HUES64 (cell line): ENCODE measurements around the gene MYO7B. TPM values are rescaled to one million over a fixed set of nuclear protein-coding genes. Genes with fewer than 3 reads are reported as not detected.

Experiments used
- H3K27ac ChIP-seq: 2 replicates; pipeline ENCODE4 v1.7.0; 2013; ENCODE audit warnings: low read depth, low read length, inconsistent platforms
- H3K27me3 ChIP-seq: 2 replicates; pipeline ENCODE4 v1.6.1; 2013; ENCODE audit warnings: mild to moderate bottlenecking, low read length; ENCODE audit not compliant: insufficient read depth
- H3K36me3 ChIP-seq: 2 replicates; pipeline ENCODE4 v1.6.1; 2013; ENCODE audit warnings: mild to moderate bottlenecking, low read length; ENCODE audit not compliant: insufficient read depth
- H3K4me1 ChIP-seq: 2 replicates; pipeline ENCODE4 v1.6.1; 2013; ENCODE audit warnings: mild to moderate bottlenecking, low read length, moderate library complexity; ENCODE audit not compliant: insufficient read depth
- H3K4me3 ChIP-seq: 2 replicates; pipeline ENCODE4 v1.5.1; 2013; ENCODE audit warnings: mild to moderate bottlenecking, low read length, moderate library complexity
- H3K9ac ChIP-seq: 2 replicates; pipeline ENCODE4 v1.6.1; 2013; ENCODE audit warnings: mild to moderate bottlenecking, low read depth, low read length
- H3K9me3 ChIP-seq: 2 replicates; pipeline ENCODE4 v1.6.1; 2013; ENCODE audit warnings: low read depth, low read length; ENCODE audit not compliant: insufficient read depth
- WGBS: fragments of 150-250, 120-280 bp; methylation state at CpG from one replicate; pipeline ENCODE4 v1.1.7; 2013; ENCODE audit warnings: missing lambda C conversion rate; 5-methylcytosine and 5-hydroxymethylcytosine counted together
- polyA plus RNA-seq, 2 experiments: library from polyadenylated mRNA; stranded (reverse); fragments of 50-300 nt; gene quantifications; one replicate each; pipeline ENCODE4 v1.2.3, GENCODE V29; 2013

MYO7B gene
- polyA plus RNA-seq (2013, experiment 1 of 2) = not detected
- polyA plus RNA-seq (2013, experiment 2 of 2) = not detected

- Histone ChIP-seq H3K27ac (no peak within 1 kb of the TSS), H3K9me3 (no peaks in the 10 kb centered on the region), H3K4me1 (no peaks in the 10 kb centered on the region), H3K27me3 (no peaks in the 10 kb centered on the region), H3K9ac (no peak within 1 kb of the TSS), H3K36me3 (no peaks in the 10 kb centered on the region), H3K4me3 (no peak within 1 kb of the TSS)
- WGBS = 92% methylated on average over 11 of the region's 11 CpGs
These were observed at the start of gene MYO7B for GRCh38 chr2:127535422-127535901. Gene MYO7B, plus strand, starts transcription at chr2:127535683. Its CDS starts 24,040 bp downstream, at chr2:127559723.

GRCh38 chr2:127485694-127486071, 49.8 kb upstream of the MYO7B start:
- no peaks in the 10 kb centered on the region for H3K9me3 ChIP-seq
- H3K27me3 ChIP-seq = no peaks in the 10 kb centered on the region
- no peak overlapping the region for H3K27ac ChIP-seq
- peaks cover 15% of the 10 kb centered on the region for H3K4me1 ChIP-seq
- peaks cover 98% of the 10 kb centered on the region for H3K36me3 ChIP-seq
- H3K9ac ChIP-seq = no peak overlapping the region
- WGBS = 94% methylated on average over 5 of the region's 5 CpGs
- H3K4me3 ChIP-seq = no peak overlapping the region

- WGBS = 94% methylated on average over 8 of the region's 8 CpGs
These were observed 49.0 kb upstream of the MYO7B start for GRCh38 chr2:127486247-127487058.

DNA sequence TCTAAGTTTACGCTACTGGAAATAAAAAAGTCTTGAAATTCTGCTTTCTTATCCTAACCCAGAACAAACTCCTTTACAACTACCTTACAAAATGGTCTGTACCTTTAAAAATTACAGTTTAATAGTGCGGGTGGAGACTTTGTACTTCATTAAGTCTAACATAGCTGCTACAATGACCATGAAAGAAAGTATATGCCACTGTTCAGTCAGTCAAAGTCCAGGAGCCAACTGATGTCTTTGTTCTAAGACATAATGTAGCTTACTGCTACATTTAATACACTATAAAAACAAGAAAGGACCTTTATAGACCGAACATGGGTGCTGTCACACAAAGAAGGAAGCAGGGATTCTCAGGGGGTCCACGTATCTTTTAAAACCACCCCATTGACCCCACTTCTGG, 45.2 kb upstream of the MYO7B start:
- no peaks in the 10 kb centered on the region for H3K9me3 ChIP-seq
- H3K27ac ChIP-seq = no peak overlapping the region
- H3K4me1 ChIP-seq = no peaks in the 10 kb centered on the region
- no peaks in the 10 kb centered on the region for H3K27me3 ChIP-seq
- H3K9ac ChIP-seq = no peak overlapping the region
- H3K4me3 ChIP-seq = no peak overlapping the region
- 100% methylated on average over 4 of the region's 4 CpGs for WGBS
- peaks cover 99% of the 10 kb centered on the region for H3K36me3 ChIP-seq

More at GRCh38 chr2:127486247-127487058, 49.0 kb upstream of the MYO7B start:
- Histone ChIP-seq H3K27ac (no peak overlapping the region), H3K4me1 (peaks cover 7% of the 10 kb centered on the region), H3K36me3 (peaks cover 98% of the 10 kb centered on the region), H3K9me3 (no peaks in the 10 kb centered on the region), H3K27me3 (no peaks in the 10 kb centered on the region), H3K9ac (no peak overlapping the region), H3K4me3 (no peak overlapping the region)

GRCh38 chr2:127498386-127498785, 37.1 kb upstream of the MYO7B start:
- Histone ChIP-seq H3K36me3 (peaks cover 97% of the 10 kb centered on the region), H3K27ac (no peak overlapping the region), H3K4me1 (no peaks in the 10 kb centered on the region), H3K9ac (no peak overlapping the region), H3K9me3 (no peaks in the 10 kb centered on the region), H3K27me3 (no peaks in the 10 kb centered on the region), H3K4me3 (no peak overlapping the region)
- 88% methylated on average over 2 of the region's 2 CpGs for WGBS

DNA sequence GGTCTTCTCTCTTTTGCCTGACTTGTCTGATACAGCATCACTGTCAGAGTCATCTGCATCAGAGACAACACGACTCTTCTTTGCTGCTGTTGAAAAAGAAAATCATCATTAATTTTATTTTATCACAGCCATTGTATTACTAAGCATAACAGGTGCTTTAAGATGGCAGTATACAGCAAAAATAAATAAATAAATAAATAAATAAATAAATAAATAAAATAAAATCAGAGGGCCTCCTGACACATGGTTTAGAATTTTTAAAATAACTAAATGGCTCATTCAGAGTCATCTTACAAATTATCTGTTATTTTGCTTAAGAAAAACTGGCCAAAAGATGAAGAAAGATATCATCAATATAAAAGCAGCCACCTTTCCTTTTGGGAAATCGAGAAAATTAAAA, 32.0 kb upstream of the MYO7B start:
- H3K4me3 ChIP-seq = no peak overlapping the region
- no peaks in the 10 kb centered on the region for H3K9me3 ChIP-seq
- no peaks in the 10 kb centered on the region for H3K27me3 ChIP-seq
- H3K27ac ChIP-seq = no peak overlapping the region
- WGBS = 97% methylated on average over 2 of the region's 2 CpGs
- no peaks in the 10 kb centered on the region for H3K4me1 ChIP-seq
- H3K36me3 ChIP-seq = peaks cover 77% of the 10 kb centered on the region
- no peak overlapping the region for H3K9ac ChIP-seq

- 92% methylated on average over 11 of the region's 11 CpGs for WGBS
- Histone ChIP-seq H3K27me3 (no peaks in the 10 kb centered on the region), H3K36me3 (peaks cover 67% of the 10 kb centered on the region), H3K9ac (no peak overlapping the region), H3K27ac (no peak overlapping the region), H3K9me3 (no peaks in the 10 kb centered on the region), H3K4me1 (no peaks in the 10 kb centered on the region), H3K4me3 (no peak overlapping the region)
These were observed 30.7 kb upstream of the MYO7B start for GRCh38 chr2:127504552-127505430.

- H3K36me3 ChIP-seq = peaks cover 55% of the 10 kb centered on the region
- no peaks in the 10 kb centered on the region for H3K9me3 ChIP-seq
- no peaks in the 10 kb centered on the region for H3K4me1 ChIP-seq
- no peak overlapping the region for H3K9ac ChIP-seq
- no peaks in the 10 kb centered on the region for H3K27me3 ChIP-seq
- WGBS = 100% methylated on average over 1 of the region's 1 CpG
- no peak overlapping the region for H3K27ac ChIP-seq
- no peak overlapping the region for H3K4me3 ChIP-seq
These were observed 29.0 kb upstream of the MYO7B start for GRCh38 chr2:127506510-127506909.

GRCh38 chr2:127508023-127508630, 27.4 kb upstream of the MYO7B start:
- no peaks in the 10 kb centered on the region for H3K27me3 ChIP-seq
- H3K36me3 ChIP-seq = peaks cover 43% of the 10 kb centered on the region
- 91% methylated on average over 4 of the region's 4 CpGs for WGBS
- H3K9ac ChIP-seq = no peak overlapping the region
- H3K9me3 ChIP-seq = no peaks in the 10 kb centered on the region
- H3K4me3 ChIP-seq = no peak overlapping the region
- no peaks in the 10 kb centered on the region for H3K4me1 ChIP-seq
- no peak overlapping the region for H3K27ac ChIP-seq

DNA sequence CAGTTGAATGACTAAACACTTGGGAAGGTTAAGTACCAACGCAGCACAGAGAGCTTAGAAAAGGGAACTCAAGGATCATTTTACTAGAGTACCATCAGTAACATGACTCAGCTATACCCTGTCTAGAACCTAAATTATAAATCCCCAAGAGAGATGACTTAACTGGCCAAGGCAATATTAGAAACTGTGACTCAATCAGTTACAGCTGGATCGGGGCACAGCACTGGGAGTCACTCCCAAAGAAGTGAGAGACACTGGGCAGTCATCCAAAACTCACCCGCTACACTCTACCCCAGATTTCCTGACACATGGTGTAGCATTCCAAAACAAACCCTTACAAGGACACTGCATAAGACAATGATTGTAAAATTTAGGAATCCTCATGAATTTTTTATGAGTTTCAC, 26.9 kb upstream of the MYO7B start:
- 90% methylated on average over 3 of the region's 3 CpGs for WGBS
- Histone ChIP-seq H3K36me3 (peaks cover 38% of the 10 kb centered on the region), H3K27me3 (no peaks in the 10 kb centered on the region), H3K9me3 (no peaks in the 10 kb centered on the region), H3K9ac (no peak overlapping the region), H3K4me3 (no peak overlapping the region), H3K27ac (no peak overlapping the region), H3K4me1 (0 out of 2 replicates have a peak, but pooled peaks cover 4% of the 10 kb centered on the region)

- Histone ChIP-seq H3K4me3 (no peak overlapping the region), H3K9ac (no peak overlapping the region), H3K9me3 (no peaks in the 10 kb centered on the region), H3K36me3 (peaks cover 33% of the 10 kb centered on the region), H3K27me3 (no peaks in the 10 kb centered on the region), H3K27ac (no peak overlapping the region), H3K4me1 (peaks cover 17% of the 10 kb centered on the region; the same call in 1 of the 2 replicates)
- WGBS = 95% methylated on average over 2 of the region's 2 CpGs
These were observed 25.4 kb upstream of the MYO7B start for GRCh38 chr2:127510073-127510472.
